ENCODE measurements around the gene COL9A3. TPM values are rescaled to one million over a fixed set of nuclear protein-coding genes. Genes with fewer than 3 reads are reported as not detected.

Gene COL9A3
- total and polyA plus RNA-seq, 2 of the 8 experiments (the other 6 are each of a cell fraction or from before 2014, with no cell fraction given), result 21.7 to 80.1 TPM

DNA sequence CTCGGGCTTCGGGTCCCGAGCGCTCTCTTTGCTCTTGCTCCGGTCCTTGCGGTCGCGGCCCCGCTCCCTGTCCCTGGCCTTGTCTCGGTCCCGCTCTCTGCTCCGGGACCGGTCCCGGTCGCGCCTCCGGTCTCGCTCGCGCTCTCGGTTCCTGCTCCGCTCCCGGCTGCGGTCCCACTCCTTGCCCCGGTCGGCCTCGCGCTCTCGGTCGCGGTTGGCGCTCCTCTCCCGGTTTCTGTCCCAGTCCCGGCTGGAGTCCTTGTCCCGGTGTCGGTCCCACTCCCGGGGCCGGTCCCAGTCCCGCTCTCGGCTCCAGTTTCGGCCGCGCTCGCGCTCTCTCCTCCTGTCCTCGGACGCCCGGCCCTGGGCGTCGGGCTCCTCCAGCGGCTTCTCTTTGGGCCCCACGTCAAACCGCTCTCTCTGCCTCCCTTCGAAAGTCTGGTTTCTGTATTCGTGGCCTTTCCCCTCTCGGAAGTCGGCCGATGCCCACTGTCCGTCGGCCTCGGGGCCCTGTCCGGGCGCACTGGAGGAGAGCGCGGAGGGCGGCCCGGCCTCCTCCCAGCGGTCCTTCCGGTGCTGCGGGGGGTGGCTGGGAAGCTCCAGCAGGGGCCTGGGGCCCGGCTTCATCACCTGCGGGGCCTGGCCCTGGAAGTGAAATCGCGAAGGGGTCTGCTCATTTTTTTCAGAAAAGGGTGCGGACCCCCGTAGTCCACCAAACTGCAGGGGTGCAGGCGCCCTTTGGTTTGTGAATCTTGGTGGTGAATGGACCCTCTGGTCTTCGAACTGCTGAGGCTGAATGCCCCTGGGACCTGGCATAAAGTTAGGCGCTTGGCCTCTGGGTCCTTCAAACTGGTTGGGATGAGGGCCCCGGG lies 62.7 kb downstream of the COL9A3 start:
- Histone ChIP-seq H3K4me1 (replicated peaks in 1 of 4; ENCODE audit: control insufficient read depth in 3 of 4, insufficient read depth in 4 of 4, low read length in 3 of 4) (peaks cover 0 to 5% (median 4%) of the 10 kb centered on the region in 4 experiments; a peak in 5 of 7 replicates), H3K23me2 (ENCODE audit: low read depth, low read length) (no peaks in the 10 kb centered on the region; the same call in 1 of the 2 replicates), H3K9ac (replicated peaks in 1 of 4; ENCODE audit: extremely low read depth in 1 of 4, low read depth in 3 of 4, low read length in 3 of 4) (no peak overlapping the region; a peak in 1 of 7 replicates), H3K27ac (ENCODE audit: low read depth, low read length) (no peak overlapping the region), H3K4me3 (ENCODE audit: extremely low read depth in 1 of 4, insufficient read depth in 2 of 4, low read depth in 3 of 4, low read length in 4 of 4) (peak overlapping the region in 1 of 4 experiments; percentile 34; a peak in 4 of 8 replicates), H2BK5ac (ENCODE audit: low read depth, low read length) (no peak overlapping the region), H2AFZ (ENCODE audit: low read length) (no peak overlapping the region), H3K9me3 (ENCODE audit: insufficient read depth in 2 of 2, low read depth in 1 of 2, low read length in 1 of 2) (no peaks in the 10 kb centered on the region; a peak in 1 of 4 replicates), H3K18ac (ENCODE audit: extremely low read depth, low read length) (peak overlapping the region; percentile 19), H3K14ac (ENCODE audit: insufficient read length) (no peak overlapping the region), H2BK120ac (replicated peaks; ENCODE audit: low read depth, low read length) (no peak overlapping the region), H3K36me3 (ENCODE audit: control insufficient read depth in 2 of 4, insufficient read depth in 4 of 4, low read length in 3 of 4) (0 out of 8 replicates have a peak, but pooled peaks cover 0 to 3% (median 0%) of the 10 kb centered on the region in 4 experiments), H4K8ac (ENCODE audit: extremely low read depth, insufficient read depth, low read length) (peak overlapping the region; percentile 72), H2BK15ac (ENCODE audit: low read length) (no peak overlapping the region), H2BK12ac (ENCODE audit: low read depth, low read length) (no peak overlapping the region), H3K79me2 (ENCODE audit: control insufficient read depth in 1 of 2, insufficient read depth in 2 of 2, low read length in 2 of 2) (no peaks in the 10 kb centered on the region), H3K23ac (ENCODE audit: insufficient read length) (no peak overlapping the region), H2AK5ac (ENCODE audit: low read depth, low read length) (no peak overlapping the region), H4K5ac (ENCODE audit: insufficient read length, low read depth, low read length) (no peak overlapping the region), H2BK20ac (ENCODE audit: low read length) (no peak overlapping the region), H4K20me1 (replicated peaks in 1 of 2; ENCODE audit: control insufficient read depth in 1 of 2, insufficient read depth in 2 of 2, low read length in 2 of 2) (peaks cover 2 to 4% of the 10 kb centered on the region in 2 experiments), H3K27me3 (replicated peaks in 1 of 4; ENCODE audit: control insufficient read depth in 3 of 4, extremely low read depth in 1 of 4, insufficient read depth in 3 of 4, low read length in 3 of 4) (no peaks in the 10 kb centered on the region), H3K79me1 (ENCODE audit: low read depth, low read length) (peaks cover 3% of the 10 kb centered on the region; the same call in 1 of the 2 replicates), H3K4me2 (ENCODE audit: insufficient read depth in 1 of 2, low read depth in 2 of 2, low read length in 2 of 2) (peak overlapping the region; percentile 36 to 44; a peak in 3 of 4 replicates), H3K56ac (replicated peaks; ENCODE audit: insufficient read length, low read depth, low read length) (no peak overlapping the region), H4K91ac (replicated peaks; ENCODE audit: insufficient read length, low read length) (no peak overlapping the region), H3K4ac (replicated peaks; ENCODE audit: insufficient read length, low read depth, low read length) (no peak overlapping the region)
- no peak for FAIRE-seq
- ChIA-PET POLR2A (ENCODE audit: partially characterized antibody) (interaction anchor here (0.9 to 1.4 kb wide), 5 partner anchors 47 to 77 kb away, joined by 3 to 5 read pairs (median 4); no protein-coding TSS in a partner anchor), CTCF (ENCODE audit: partially characterized antibody) (no interaction called here)
- TF ChIP-seq KDM1A (IDR thresholded peaks at IDR 0.05; ENCODE audit: borderline replicate concordance, low read length) (no peak), SUZ12 (IDR thresholded peaks at IDR 0.05; ENCODE audit: low read length) (0 out of 2 replicates have a peak, but pooled peaks have one; percentile 39), CTBP2 (IDR thresholded peaks at IDR 0.05; ENCODE audit: borderline replicate concordance, insufficient read depth, insufficient read length, low read length) (no peak), GABPA (IDR thresholded peaks at IDR 0.05; ENCODE audit: borderline replicate concordance, insufficient read depth, low read length) (peak; percentile 83)
- DNase-seq (ENCODE audit: low read depth in 1 of 2, low spot score in 2 of 2), result peak in 1 of 2 experiments; percentile 76
- 65% methylated on average over 59 of the region's 80 CpGs; no CpG with 5 or more reads in 1 of the 2 experiments for WGBS, 2 experiments (ENCODE audit: extremely low coverage in 1 of 2, insufficient coverage in 1 of 2, insufficient read length in 1 of 2, insufficient replicate concordance in 2 of 2, low coverage in 1 of 2, low lambda C conversion rate in 2 of 2, missing lambda C conversion rate in 1 of 2)

All from H1 (cell line).